ENCODE measurements around the gene ANKRD36. TPM values are rescaled to one million over a fixed set of nuclear protein-coding genes. Genes with fewer than 3 reads are reported as not detected.
"Not testable (repeated sequence)": the region's sequence is repeated elsewhere in the genome, so short reads cannot be mapped to it uniquely, and the experiment has no call there.

Gene ANKRD36
- total RNA-seq, 6 experiments from 2014 or later, result 2.8 to 4.8 (median 4.2) TPM

DNA sequence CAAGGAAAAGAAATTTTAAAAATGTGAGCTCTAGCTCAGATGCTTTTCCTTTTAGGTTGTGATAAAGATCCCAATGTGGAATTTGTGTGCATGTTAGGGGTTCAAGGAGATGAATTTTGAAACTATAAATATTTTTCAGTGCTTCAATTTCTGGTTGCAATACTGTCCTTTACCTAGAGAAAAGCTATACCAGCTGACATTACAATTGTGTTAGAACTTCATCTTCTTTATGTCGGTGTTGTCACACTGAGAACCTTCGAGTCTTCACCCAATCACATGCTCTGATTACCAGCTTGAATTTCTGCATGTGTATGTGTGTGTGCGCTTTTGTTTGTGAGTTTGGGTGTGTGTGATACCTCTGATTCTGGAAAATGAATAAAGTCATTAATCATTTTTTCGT lies 55.0 kb downstream of the ANKRD36 start:
- H3K36me3 ChIP-seq; H3K4me3 ChIP-seq; intact Hi-C loops (cut with DNase I); H3K9me3 ChIP-seq; H3K27ac ChIP-seq; H3K4me1 ChIP-seq; H3K27me3 ChIP-seq; DNase-seq: not testable (repeated sequence)
- 65% methylated on average over 4 of the region's 4 CpGs for WGBS (ENCODE audit: insufficient coverage, low coverage, low lambda C conversion rate, missing lambda C conversion rate)
- peak in 1 of 4 donors; percentile 19 for ATAC-seq

DNA sequence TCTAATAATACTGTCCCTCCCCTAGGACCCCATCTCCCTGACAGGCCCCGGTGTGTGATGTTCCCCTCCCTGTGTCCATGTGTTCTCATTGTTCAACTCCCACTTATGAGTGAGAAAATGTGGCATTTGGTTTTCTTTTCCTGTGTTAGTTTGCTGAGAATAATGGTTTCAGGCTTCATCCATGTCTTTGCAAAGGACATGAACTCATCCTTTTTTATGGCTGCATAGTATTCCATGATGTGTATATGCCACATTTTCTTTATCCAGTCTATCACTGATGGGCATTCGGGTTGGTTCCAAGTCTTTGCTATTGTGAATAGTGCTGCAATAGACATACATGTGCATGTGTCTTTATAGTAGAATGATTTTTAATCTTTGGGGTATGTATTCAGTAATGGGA lies 55.6 kb downstream of the ANKRD36 start:
- H3K27ac ChIP-seq; intact Hi-C loops (cut with DNase I); H3K36me3 ChIP-seq; H3K4me1 ChIP-seq; ATAC-seq; H3K4me3 ChIP-seq; H3K9me3 ChIP-seq; DNase-seq; H3K27me3 ChIP-seq: not testable (repeated sequence)
- 58% methylated on average over 2 of the region's 2 CpGs for WGBS (ENCODE audit: insufficient coverage, low coverage, low lambda C conversion rate, missing lambda C conversion rate)

DNA sequence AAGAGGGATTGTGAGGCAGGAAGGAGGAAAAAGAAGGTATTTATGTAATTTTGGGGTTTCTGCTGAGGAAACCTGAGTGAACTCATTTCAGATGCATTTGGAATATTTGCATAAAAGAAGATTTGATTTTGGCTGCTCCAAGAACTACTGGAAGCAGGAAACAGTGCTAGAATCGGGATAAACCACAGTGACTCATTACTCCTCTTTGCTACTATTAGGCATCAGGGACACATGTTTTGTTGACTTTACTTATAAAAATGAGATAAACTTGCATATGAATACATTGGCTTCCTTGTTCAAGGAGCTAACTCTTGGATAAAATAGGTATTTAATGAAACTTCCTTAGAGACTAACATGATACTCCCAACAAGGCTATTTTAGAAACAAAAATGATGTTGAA lies 67.4 kb downstream of the ANKRD36 start:
- 90% methylated on average over 1 of the region's 1 CpG for WGBS (ENCODE audit: insufficient coverage, low coverage, low lambda C conversion rate, missing lambda C conversion rate)
- intact Hi-C loops (cut with DNase I); H3K27ac ChIP-seq; H3K9me3 ChIP-seq; ATAC-seq; H3K27me3 ChIP-seq; H3K4me3 ChIP-seq; H3K36me3 ChIP-seq; H3K4me1 ChIP-seq; DNase-seq: not testable (repeated sequence)

DNA sequence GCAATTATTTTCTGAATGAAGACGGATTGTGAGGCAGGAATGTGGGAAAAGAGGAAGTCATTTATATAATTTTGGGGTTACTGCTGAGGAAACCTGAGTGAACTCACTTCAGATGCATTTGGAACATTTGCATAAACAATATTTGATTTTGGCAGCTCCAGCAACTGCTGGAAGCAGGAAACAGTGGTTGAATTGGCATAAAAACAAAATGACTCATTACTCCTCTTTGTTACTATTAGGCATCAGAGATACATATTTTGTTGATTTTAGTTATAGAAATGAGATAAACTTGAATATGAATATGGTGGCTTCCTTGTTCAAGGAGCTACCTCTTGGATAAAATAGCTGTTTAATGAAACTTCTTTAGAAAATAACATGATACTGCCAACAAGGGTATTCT lies 82.4 kb downstream of the ANKRD36 start:
- H3K27ac ChIP-seq; H3K4me1 ChIP-seq; intact Hi-C loops (cut with DNase I); H3K4me3 ChIP-seq; ATAC-seq; DNase-seq; H3K9me3 ChIP-seq; H3K27me3 ChIP-seq; H3K36me3 ChIP-seq: not testable (repeated sequence)
- WGBS (ENCODE audit: insufficient coverage, low coverage, low lambda C conversion rate, missing lambda C conversion rate), result no CpG with 5 or more reads among the region's 1 CpG

DNA sequence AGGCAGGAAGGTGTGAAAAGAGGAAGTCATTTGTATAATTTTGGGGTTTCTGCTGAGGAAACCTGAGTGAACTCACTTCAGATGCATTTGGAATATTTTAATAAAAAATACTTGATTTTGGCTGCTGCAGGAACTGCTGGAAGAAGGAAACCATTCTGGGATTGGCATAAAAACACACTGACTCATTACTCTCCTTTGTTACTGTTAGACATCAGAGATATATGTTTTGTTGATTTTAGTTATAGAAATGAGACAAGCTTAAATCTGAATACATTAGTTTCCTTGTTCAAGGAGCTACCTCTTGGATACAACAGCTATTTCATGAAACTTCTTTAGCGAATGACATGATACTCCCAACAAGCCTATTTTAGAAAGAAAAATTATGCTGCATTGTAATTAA lies 84.3 kb downstream of the ANKRD36 start:
- H3K9me3 ChIP-seq; H3K4me3 ChIP-seq; intact Hi-C loops (cut with DNase I); ATAC-seq; DNase-seq; H3K36me3 ChIP-seq; H3K27me3 ChIP-seq; H3K4me1 ChIP-seq; H3K27ac ChIP-seq: not testable (repeated sequence)
- 86% methylated on average over 1 of the region's 1 CpG for WGBS (ENCODE audit: insufficient coverage, low coverage, low lambda C conversion rate, missing lambda C conversion rate)

DNA sequence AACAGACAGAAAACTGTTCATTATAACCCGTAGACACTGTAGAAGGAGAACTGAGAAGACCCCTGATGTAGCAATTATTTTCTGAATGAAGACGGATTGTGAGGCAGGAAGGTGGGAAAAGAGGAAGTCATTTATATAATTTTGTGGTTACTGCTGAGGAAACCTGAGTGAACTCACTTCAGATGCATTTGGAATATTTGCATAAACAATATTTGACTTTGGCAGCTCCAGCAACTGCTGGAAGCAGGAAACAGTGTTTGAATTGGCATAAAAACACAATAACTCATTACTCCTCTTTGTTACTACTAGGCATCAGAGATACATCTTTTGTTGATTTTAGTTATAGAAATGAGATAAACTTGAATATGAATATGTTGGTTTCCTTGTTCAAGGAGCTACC lies 87.9 kb downstream of the ANKRD36 start:
- H3K4me3 ChIP-seq; intact Hi-C loops (cut with DNase I); H3K9me3 ChIP-seq; DNase-seq; ATAC-seq; H3K27ac ChIP-seq; H3K4me1 ChIP-seq; H3K27me3 ChIP-seq; H3K36me3 ChIP-seq: not testable (repeated sequence)
- WGBS (ENCODE audit: insufficient coverage, low coverage, low lambda C conversion rate, missing lambda C conversion rate), result 63% methylated on average over 2 of the region's 2 CpGs

DNA sequence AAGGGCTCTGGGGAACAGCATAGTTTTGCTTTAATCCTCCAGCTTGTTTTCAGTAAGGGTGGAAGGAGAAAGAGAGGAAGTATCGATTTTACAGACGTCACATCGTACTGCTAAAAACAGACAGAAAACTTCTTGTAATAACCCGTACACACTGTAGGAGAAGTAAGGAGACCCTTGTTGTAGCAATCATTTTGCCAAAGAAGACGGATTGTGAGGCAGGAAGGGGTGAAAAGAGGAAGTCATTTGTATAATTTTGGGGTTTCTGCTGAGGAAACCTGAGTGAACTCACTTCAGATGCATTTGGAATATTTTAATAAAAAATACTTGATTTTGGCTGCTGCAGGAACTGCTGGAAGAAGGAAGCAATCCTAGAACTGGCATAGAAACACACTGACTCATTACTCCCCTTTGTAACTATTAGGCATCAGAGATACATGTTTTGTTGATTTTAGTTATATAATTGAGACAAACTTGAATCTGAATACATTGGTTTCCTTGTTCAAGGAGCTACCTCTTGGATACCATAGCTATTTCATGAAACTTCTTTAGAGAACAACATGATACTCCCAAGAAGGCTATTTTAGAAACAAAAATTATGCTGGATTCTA lies 89.8 kb downstream of the ANKRD36 start:
- H3K9me3 ChIP-seq; H3K27me3 ChIP-seq; DNase-seq; H3K4me3 ChIP-seq; H3K27ac ChIP-seq; intact Hi-C loops (cut with DNase I); ATAC-seq; H3K4me1 ChIP-seq; H3K36me3 ChIP-seq: not testable (repeated sequence)
- 66% methylated on average over 5 of the region's 5 CpGs for WGBS (ENCODE audit: insufficient coverage, low coverage, low lambda C conversion rate, missing lambda C conversion rate)

DNA sequence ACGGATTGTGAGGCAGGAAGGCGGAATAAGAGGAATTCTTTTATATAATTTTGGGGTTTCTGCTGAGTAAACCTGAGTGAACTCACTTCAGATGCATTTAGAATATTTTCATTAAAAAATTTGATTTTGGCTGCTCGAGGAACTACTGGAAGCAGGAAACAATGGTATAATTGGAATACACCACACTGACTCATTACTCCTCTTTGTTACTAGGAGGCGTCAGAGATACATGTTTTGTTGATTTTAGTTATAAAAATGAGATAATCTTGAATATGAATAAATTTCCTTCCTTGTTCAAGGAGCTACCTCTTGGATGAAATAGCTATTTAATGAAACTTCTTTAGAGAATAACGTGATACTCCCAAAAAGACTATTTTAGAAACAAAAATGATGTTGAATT lies 97.4 kb downstream of the ANKRD36 start:
- H3K36me3 ChIP-seq, result peaks cover 0 to 5% (median 0%) of the 10 kb centered on the region in 4 donors
- H3K4me3 ChIP-seq, result no peak overlapping the region
- 93% methylated on average over 5 of the region's 5 CpGs for WGBS (ENCODE audit: insufficient coverage, low coverage, low lambda C conversion rate, missing lambda C conversion rate)
- H3K4me1 ChIP-seq, result no peaks in the 10 kb centered on the region
- no peaks in the 10 kb centered on the region for H3K9me3 ChIP-seq
- no peak overlapping the region for H3K27ac ChIP-seq
- H3K27me3 ChIP-seq, result no peaks in the 10 kb centered on the region
- ATAC-seq (no peak), DNase-seq (no peak)
- intact Hi-C loops (cut with DNase I), result no loop called here
- TF ChIP-seq, protein P1, sequence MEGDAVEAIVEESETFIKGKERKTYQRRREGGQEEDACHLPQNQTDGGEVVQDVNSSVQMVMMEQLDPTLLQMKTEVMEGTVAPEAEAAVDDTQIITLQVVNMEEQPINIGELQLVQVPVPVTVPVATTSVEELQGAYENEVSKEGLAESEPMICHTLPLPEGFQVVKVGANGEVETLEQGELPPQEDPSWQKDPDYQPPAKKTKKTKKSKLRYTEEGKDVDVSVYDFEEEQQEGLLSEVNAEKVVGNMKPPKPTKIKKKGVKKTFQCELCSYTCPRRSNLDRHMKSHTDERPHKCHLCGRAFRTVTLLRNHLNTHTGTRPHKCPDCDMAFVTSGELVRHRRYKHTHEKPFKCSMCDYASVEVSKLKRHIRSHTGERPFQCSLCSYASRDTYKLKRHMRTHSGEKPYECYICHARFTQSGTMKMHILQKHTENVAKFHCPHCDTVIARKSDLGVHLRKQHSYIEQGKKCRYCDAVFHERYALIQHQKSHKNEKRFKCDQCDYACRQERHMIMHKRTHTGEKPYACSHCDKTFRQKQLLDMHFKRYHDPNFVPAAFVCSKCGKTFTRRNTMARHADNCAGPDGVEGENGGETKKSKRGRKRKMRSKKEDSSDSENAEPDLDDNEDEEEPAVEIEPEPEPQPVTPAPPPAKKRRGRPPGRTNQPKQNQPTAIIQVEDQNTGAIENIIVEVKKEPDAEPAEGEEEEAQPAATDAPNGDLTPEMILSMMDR (IDR thresholded peaks at IDR 0.05), result no peak
- no peak for TF ChIP-seq POLR2A (IDR thresholded peaks at IDR 0.05)

DNA sequence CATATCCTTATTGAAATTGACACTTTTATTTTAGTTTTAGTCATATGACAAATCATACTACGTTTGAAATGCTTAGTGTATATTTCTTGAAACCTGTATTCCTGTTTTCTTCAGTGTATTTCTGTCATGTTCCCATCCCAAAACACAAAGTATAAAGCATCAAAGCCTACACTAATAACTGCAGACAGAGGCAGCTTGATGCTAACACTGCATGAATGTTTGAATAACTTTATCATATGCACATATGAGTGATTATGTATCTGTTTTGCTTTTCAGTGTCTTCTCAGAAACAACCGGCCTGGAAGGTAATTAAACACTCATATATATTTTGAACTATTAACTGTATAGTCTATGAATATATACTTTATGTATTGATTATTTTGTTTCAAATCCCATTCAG lies 102.1 kb downstream of the ANKRD36 start:
- H3K27me3 ChIP-seq; ATAC-seq; H3K4me3 ChIP-seq; H3K36me3 ChIP-seq; H3K27ac ChIP-seq; intact Hi-C loops (cut with DNase I); H3K9me3 ChIP-seq; H3K4me1 ChIP-seq; DNase-seq: not testable (repeated sequence)
- 100% methylated on average over 1 of the region's 2 CpGs for WGBS (ENCODE audit: insufficient coverage, low coverage, low lambda C conversion rate, missing lambda C conversion rate)

DNA sequence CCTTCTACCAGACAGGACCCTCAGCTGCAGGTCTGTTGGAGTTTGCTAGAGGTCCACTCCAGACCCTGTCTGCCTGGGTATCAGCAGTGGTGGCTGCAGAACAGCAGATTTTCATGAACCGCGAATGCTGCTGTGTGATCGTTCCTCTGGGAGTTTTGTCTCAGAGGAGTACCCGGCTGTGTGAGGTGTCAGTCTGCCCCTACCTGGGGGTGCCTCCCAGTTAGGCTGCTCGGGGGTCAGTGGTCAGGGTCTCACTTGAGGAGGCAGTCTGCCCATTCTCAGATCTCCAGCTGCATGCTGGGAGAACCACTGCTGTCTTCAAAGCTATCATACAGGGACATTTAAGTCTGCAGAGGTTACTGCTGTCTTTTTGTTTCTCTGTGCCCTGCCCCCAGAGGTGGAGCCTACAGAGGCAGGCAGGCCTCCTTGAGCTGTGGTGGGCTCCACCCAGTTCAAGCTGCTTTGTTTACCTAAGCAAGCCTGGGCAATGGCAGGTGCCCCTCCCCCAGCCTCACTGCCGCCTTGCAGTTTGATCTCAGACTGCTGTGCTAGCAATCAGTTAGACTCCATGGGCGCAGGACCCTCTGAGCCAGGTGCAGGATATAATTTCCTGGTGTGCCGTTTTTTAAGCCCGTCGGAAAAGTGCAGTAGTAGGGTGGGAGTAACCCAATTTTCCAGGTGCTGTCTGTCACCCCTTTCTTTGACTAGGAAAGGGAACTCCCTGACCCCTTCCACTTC lies 118.1 kb downstream of the ANKRD36 start:
- H3K27ac ChIP-seq; H3K4me3 ChIP-seq; intact Hi-C loops (cut with DNase I); H3K4me1 ChIP-seq; ATAC-seq; DNase-seq; H3K36me3 ChIP-seq; H3K9me3 ChIP-seq; H3K27me3 ChIP-seq: not testable (repeated sequence)
- WGBS (ENCODE audit: insufficient coverage, low coverage, low lambda C conversion rate, missing lambda C conversion rate), result no CpG with 5 or more reads among the region's 10 CpGs

DNA sequence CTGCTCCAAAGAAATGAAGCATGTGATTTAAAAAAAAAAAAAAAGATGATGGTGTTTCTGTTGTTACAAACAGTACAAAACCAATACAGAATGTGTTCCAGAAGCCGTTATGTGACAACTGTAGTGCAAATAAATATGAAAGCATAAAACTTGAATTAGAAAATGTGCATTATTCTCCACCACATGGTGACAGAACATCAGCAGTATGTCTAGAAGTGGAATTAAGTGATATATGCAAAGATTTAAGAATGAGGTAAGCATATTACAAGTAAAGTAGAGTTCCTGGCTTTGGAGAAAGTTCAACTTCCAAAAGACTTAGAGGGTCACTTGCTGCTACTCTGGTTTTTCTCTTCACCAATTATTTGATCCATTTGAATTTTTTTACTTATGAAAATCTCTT lies 120.0 kb downstream of the ANKRD36 start:
- DNase-seq; H3K4me3 ChIP-seq; ATAC-seq; H3K27me3 ChIP-seq; H3K27ac ChIP-seq; intact Hi-C loops (cut with DNase I); H3K36me3 ChIP-seq; H3K4me1 ChIP-seq; H3K9me3 ChIP-seq: not testable (repeated sequence)
- WGBS (ENCODE audit: insufficient coverage, low coverage, low lambda C conversion rate, missing lambda C conversion rate), result 90% methylated on average over 1 of the region's 1 CpG

Data from right lobe of liver (tissue), 6 donors.